A549 (cell line): ENCODE measurements around the gene ATP13A2. TPM values are rescaled to one million over a fixed set of nuclear protein-coding genes. Genes with fewer than 3 reads are reported as not detected.

Experiments
- ATAC-seq, 2 experiments: fragments of 200-7000 bp in 1 of 2; fragments of >200 bp in 1 of 2; cut with Nextera tagmentation in 1 of 2; cut with Tn5 transposase in 1 of 2; 3 replicates each; pipeline versions ENCODE4 v1.8.0 to v1.9.1; 2018 to 2020; ENCODE audit warnings: mild to moderate bottlenecking in 1 of 2, moderate library complexity in 1 of 2
- CTCF ChIA-PET: fragments of 300-600 bp; sonication (Branson Sonifier 250); formaldehyde crosslinking; extraction: SDS; loops from one replicate; lab custom pipeline; 2021; ENCODE audit warnings: antibody characterized with exemption, inconsistent platforms; lab: Yijun Ruan, JAX
- POLR2A ChIA-PET: fragments of 350-600 bp; formaldehyde crosslinking; extraction: SDS; loops from one replicate; lab custom pipeline; 2021; ENCODE audit warnings: antibody characterized with exemption, inconsistent platforms; lab: Yijun Ruan, JAX
- DNase-seq, 2 experiments: peaks; one replicate each; pipeline versions ENCODE4 v3.0.0 to v3.0.0-alpha.2; 2011 to 2016; ENCODE audit warnings: low read depth in 1 of 2, low spot score in 1 of 2
- FAIRE-seq: peaks from 2 replicates; lab custom pipeline; 2011; peaks lifted over from hg19 to GRCh38; lab: Jason Lieb, UNC
- H3K27ac ChIP-seq, 2 experiments: fragments of >200 bp; sonication (Bioruptor Twin); formaldehyde crosslinking; 3 replicates each; pipeline ENCODE4 v1.5.1; 2016 to 2017
- H3K4me1 ChIP-seq: fragments of >200 bp; sonication (Bioruptor Twin); formaldehyde crosslinking; 3 replicates; pipeline ENCODE4 v1.6.1; 2016
- H3K4me2 ChIP-seq: fragments of >200 bp; sonication (Bioruptor Twin); formaldehyde crosslinking; 3 replicates; pipeline ENCODE4 v1.6.1; 2016
- H3K4me3 ChIP-seq: fragments of >200 bp; sonication (Bioruptor Twin); formaldehyde crosslinking; 3 replicates; pipeline ENCODE4 v1.5.1; 2016
- H3K9me3 ChIP-seq: fragments of >200 bp; sonication (Bioruptor Twin); formaldehyde crosslinking; 3 replicates; pipeline ENCODE4 v1.6.1; 2016
- ATOH8 ChIP-seq: fragments of 250-450 bp; sonication (Bioruptor Pico); IDR thresholded peaks from 2 replicates; pipeline ENCODE4 v1.5.0; 2020; ENCODE audit warnings: low read depth, mild to moderate bottlenecking, moderate library complexity
- CEBPB ChIP-seq, 2 experiments: fragments of >200 bp in 1 of 2; sonication (Bioruptor Twin) in 1 of 2; formaldehyde crosslinking in 1 of 2; IDR thresholded peaks; 2 replicates each; pipeline ENCODE4 v1.6.1; 2012 to 2016
- CHD2 ChIP-seq: fragments of 150-350 bp; IDR thresholded peaks from 2 replicates; pipeline ENCODE4 v1.6.1; 2014; ENCODE audit warnings: low read length; ENCODE audit not compliant: partially characterized antibody
- FOSB ChIP-seq: fragments of 250-450 bp; sonication (Bioruptor Pico); IDR thresholded peaks from 2 replicates; pipeline ENCODE4 v1.5.0; 2020; ENCODE audit warnings: mild to moderate bottlenecking, moderate library complexity
- FOSL2 ChIP-seq, 2 experiments: fragments of 450-650 bp in 1 of 2; fragments of >200 bp in 1 of 2; sonication (Bioruptor Twin) in 1 of 2; formaldehyde crosslinking; IDR thresholded peaks; 2 replicates each; pipeline versions ENCODE4 v1.5.0 to v1.6.1; 2016 to 2020; ENCODE audit warnings: mild to moderate bottlenecking in 1 of 2, moderate library complexity in 1 of 2
- FOXS1 ChIP-seq: fragments of 250-450 bp; sonication (Bioruptor Pico); IDR thresholded peaks from 2 replicates; pipeline ENCODE4 v1.5.0; 2020; ENCODE audit warnings: mild to moderate bottlenecking, moderate library complexity
- GATA3 ChIP-seq: IDR thresholded peaks from 2 replicates; pipeline ENCODE4 v1.6.1; 2012; ENCODE audit warnings: borderline replicate concordance
- HDAC2 ChIP-seq: fragments of 200-600 bp; sonication (generic); IDR thresholded peaks from 2 replicates; pipeline ENCODE4 v1.6.1; 2016
- HES2 ChIP-seq: fragments of >200 bp; sonication (Bioruptor Twin); formaldehyde crosslinking; IDR thresholded peaks from 2 replicates; pipeline ENCODE4 v1.6.1; 2016
- HMGXB4 ChIP-seq: fragments of 250-450 bp; sonication (Bioruptor Pico); IDR thresholded peaks from 2 replicates; pipeline ENCODE4 v1.5.0; 2021; ENCODE audit warnings: mild to moderate bottlenecking, moderate library complexity, borderline replicate concordance
- HOXA7 ChIP-seq: fragments of 250-450 bp; sonication (Bioruptor Pico); IDR thresholded peaks from 2 replicates; pipeline ENCODE4 v1.5.0; 2020; ENCODE audit warnings: mild to moderate bottlenecking, moderate library complexity
- HOXB13 ChIP-seq: fragments of 250-450 bp; sonication (Bioruptor Pico); IDR thresholded peaks from 2 replicates; pipeline ENCODE4 v1.5.0; 2020; ENCODE audit warnings: low read depth, mild to moderate bottlenecking, moderate library complexity
- HOXB5 ChIP-seq: fragments of 250-450 bp; sonication (Bioruptor Pico); IDR thresholded peaks from 2 replicates; pipeline ENCODE4 v1.5.0; 2020; ENCODE audit warnings: mild to moderate bottlenecking, moderate library complexity
- JUNB ChIP-seq: fragments of >200 bp; sonication (Bioruptor Twin); formaldehyde crosslinking; IDR thresholded peaks from 2 replicates; pipeline ENCODE4 v1.6.1; 2016
- KDM1A ChIP-seq: fragments of 200-600 bp; sonication (generic); IDR thresholded peaks from 2 replicates; pipeline ENCODE4 v1.6.1; 2016; ENCODE audit warnings: low read depth, mild to moderate bottlenecking
- MYC ChIP-seq: IDR thresholded peaks from 2 replicates; pipeline ENCODE4 v1.6.1; 2012; ENCODE audit warnings: mild to moderate bottlenecking, inconsistent platforms, low read length, improper control_type of control experiment, borderline replicate concordance
- NFE2L2 ChIP-seq: fragments of 150-350 bp; conservative IDR thresholded peaks from 2 replicates; pipeline ENCODE4 v1.6.1; 2014; ENCODE audit warnings: low read length
- NR3C1 ChIP-seq: fragments of >200 bp; sonication (Bioruptor Twin); formaldehyde crosslinking; IDR thresholded peaks from 3 replicates; pipeline ENCODE4 v1.6.1; 2017
- PBX3 ChIP-seq: IDR thresholded peaks from 2 replicates; pipeline ENCODE4 v1.6.1; 2012
- PHF8 ChIP-seq: fragments of 200-600 bp; sonication (generic); IDR thresholded peaks from 2 replicates; pipeline ENCODE4 v1.6.1; 2016; ENCODE audit warnings: low read depth, mild to moderate bottlenecking, antibody characterized with exemption, moderate library complexity, borderline replicate concordance
- REST ChIP-seq: fragments of 200-600 bp; sonication (generic); IDR thresholded peaks from 2 replicates; pipeline ENCODE4 v1.6.1; 2016; ENCODE audit warnings: antibody characterized with exemption, mild to moderate bottlenecking, moderate library complexity
- SMC3 ChIP-seq: fragments of >200 bp; sonication (Bioruptor Twin); formaldehyde crosslinking; IDR thresholded peaks from 3 replicates; pipeline ENCODE4 v1.6.1; 2018; ENCODE audit warnings: inconsistent platforms
- SREBF2 ChIP-seq: fragments of 450-650 bp; IDR thresholded peaks from 2 replicates; pipeline ENCODE4 v1.6.1; 2014; ENCODE audit warnings: mild to moderate bottlenecking, moderate library complexity
- ZC3H11A ChIP-seq: fragments of 450-650 bp; IDR thresholded peaks from 2 replicates; pipeline ENCODE4 v1.6.1; 2014; ENCODE audit warnings: antibody characterized with exemption, mild to moderate bottlenecking
- ZFP36 ChIP-seq: fragments of 450-650 bp; IDR thresholded peaks from 2 replicates; pipeline ENCODE4 v1.6.1; 2014; ENCODE audit warnings: borderline replicate concordance; ENCODE audit not compliant: partially characterized antibody
- ZNF302 ChIP-seq: fragments of 250-450 bp; sonication (Bioruptor Pico); IDR thresholded peaks from 2 replicates; pipeline ENCODE4 v1.9.0; 2021; ENCODE audit warnings: inconsistent platforms, mild to moderate bottlenecking, moderate library complexity
- WGBS: methylation state at CpG from one replicate; pipeline ENCODE4 v1.1.6; 2017; ENCODE audit errors: missing lambda C conversion rate; 5-methylcytosine and 5-hydroxymethylcytosine counted together
- polyA plus RNA-seq, 4 experiments: library from polyadenylated mRNA; depleted of rRNA in 3 of 4; stranded (reverse); fragments of >200 nt; fragmentation: RNase III in 1 of 4; extraction: RNeasy Plus Mini Kit Qiagen cat#74134 plus additional on column Dnase treatment in 1 of 4; gene quantifications; 2 replicates in 3 of 4; 3 replicates in 1 of 4; pipeline ENCODE4 v1.2.3, GENCODE V29; 2011 to 2017
- TF ChIP-seq, protein P1 (sequence below): fragments of 450-650 bp; IDR thresholded peaks from 2 replicates; pipeline ENCODE4 v1.6.1; 2014; ENCODE audit warnings: antibody characterized with exemption

ATP13A2 gene
- polyA plus RNA-seq, 2 of the 4 experiments (the other 2 are of a cell fraction) = 7.9 to 23.1 TPM

GRCh38 chr1:17001760-17002523 lies 9.8 kb downstream of the ATP13A2 start:
- Histone ChIP-seq H3K27ac (no peak overlapping the region), H3K9me3 (no peaks in the 10 kb centered on the region), H3K4me3 (no peak overlapping the region), H3K4me2 (no peak overlapping the region), H3K4me1 (peaks cover 21% of the 10 kb centered on the region)
- no peak for FAIRE-seq
- WGBS = 97% methylated on average over 9 of the region's 19 CpGs
- ATAC-seq = no peak
- no peak for DNase-seq
- ChIA-PET CTCF (interaction anchor here (0.9 to 2.2 kb wide), 3 partner anchors 12 to 46 kb away, joined by 3 to 8 read pairs (median 3); no protein-coding TSS in a partner anchor), POLR2A (no interaction called here)
- no peak for TF ChIP-seq HOXB5
- TF ChIP-seq HOXA7 = no peak
- no peak for TF ChIP-seq HES2
- no peak for TF ChIP-seq ATOH8 (CRISPR knock-in tag)
- TF ChIP-seq FOSL2 (IDR thresholded peaks at IDR 0.05) = no peak
- no peak for TF ChIP-seq FOSL2 (CRISPR knock-in tag; IDR thresholded peaks at IDR 0.05)
- TF ChIP-seq CEBPB (IDR thresholded peaks at IDR 0.05) = no peak
- TF ChIP-seq PBX3 = no peak
- TF ChIP-seq HOXB13 = no peak
- no peak for TF ChIP-seq REST
- TF ChIP-seq ZC3H11A = no peak
- no peak for TF ChIP-seq SMC3

GRCh38 chr1:16999863-17000262 lies 11.9 kb downstream of the ATP13A2 start:
- no peak overlapping the region for H3K4me2 ChIP-seq
- no peaks in the 10 kb centered on the region for H3K9me3 ChIP-seq
- H3K4me1 ChIP-seq = peaks cover 20% of the 10 kb centered on the region
- no peak overlapping the region for H3K4me3 ChIP-seq
- ATAC-seq (no peak), DNase-seq (no peak), FAIRE-seq (no peak)
- no peak overlapping the region for H3K27ac ChIP-seq
- TF ChIP-seq FOXS1 (CRISPR knock-in tag) = no peak
- no peak for TF ChIP-seq ZFP36
- no peak for TF ChIP-seq ZNF302
- TF ChIP-seq KDM1A = no peak
- TF ChIP-seq FOSB (CRISPR knock-in tag) = no peak
- no peak for TF ChIP-seq NFE2L2
- no peak for TF ChIP-seq HDAC2
- TF ChIP-seq SREBF2 = no peak
- TF ChIP-seq, protein P1, sequence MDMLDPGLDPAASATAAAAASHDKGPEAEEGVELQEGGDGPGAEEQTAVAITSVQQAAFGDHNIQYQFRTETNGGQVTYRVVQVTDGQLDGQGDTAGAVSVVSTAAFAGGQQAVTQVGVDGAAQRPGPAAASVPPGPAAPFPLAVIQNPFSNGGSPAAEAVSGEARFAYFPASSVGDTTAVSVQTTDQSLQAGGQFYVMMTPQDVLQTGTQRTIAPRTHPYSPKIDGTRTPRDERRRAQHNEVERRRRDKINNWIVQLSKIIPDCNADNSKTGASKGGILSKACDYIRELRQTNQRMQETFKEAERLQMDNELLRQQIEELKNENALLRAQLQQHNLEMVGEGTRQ = no peak
- TF ChIP-seq GATA3 = no peak
- no peak for TF ChIP-seq HMGXB4 (CRISPR knock-in tag)
- no peak for TF ChIP-seq JUNB
- no peak for TF ChIP-seq HOXB13
- TF ChIP-seq CHD2 = no peak
- TF ChIP-seq HOXB5 = no peak
- no peak for TF ChIP-seq MYC
- TF ChIP-seq PHF8 = no peak
- no peak for TF ChIP-seq NR3C1
- ChIA-PET POLR2A (no interaction called here), CTCF (interaction anchor here (0.8 to 1.6 kb wide), 7 partner anchors 11 to 48 kb away, joined by 3 to 7 read pairs (median 4); no protein-coding TSS in a partner anchor)
- 87% methylated on average over 6 of the region's 8 CpGs for WGBS
